GF-D8 (cell line): Measurements from ENCODE around the gene AK2.
"Not testable (repeated sequence)": the region's sequence is repeated elsewhere in the genome, so short reads cannot be mapped to it uniquely, and the experiment has no call there.

ENCODE experiments used
- DNase-seq: peaks from one replicate; lab custom pipeline; 2025; lab: John Stamatoyannopoulos, UW

Gene AK2

GRCh38 chr1:33036526-33037503 is at the start of gene AK2:
Gene AK2 (minus strand): TSS chr1:33036883. CDS start chr1:33036828, 55 bp downstream.
- DNase-seq: peak; percentile 98

DNA sequence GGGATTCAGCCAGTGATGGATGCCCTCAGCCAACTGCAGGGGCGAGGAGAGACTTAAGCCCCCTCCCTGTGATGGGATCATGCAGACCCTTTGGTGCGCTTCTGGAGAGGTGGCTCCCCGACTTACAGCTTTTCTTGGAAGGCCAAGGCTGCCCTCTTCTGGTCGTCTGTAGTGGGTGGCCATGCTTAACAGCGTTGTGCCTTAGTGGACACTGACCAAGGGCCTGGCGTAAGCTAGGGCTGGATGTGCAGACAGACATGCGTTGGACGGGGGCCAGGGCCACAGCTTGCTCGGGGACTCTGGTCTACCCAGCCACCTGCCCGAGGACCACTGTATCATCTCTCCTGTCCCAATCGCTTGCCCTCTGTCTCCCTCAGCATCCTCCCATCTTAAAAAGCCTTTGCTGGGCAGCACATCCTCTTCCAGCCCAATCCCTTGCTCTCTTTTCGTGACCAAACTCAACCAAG is 49.7 kb upstream of the AK2 start:
- no peak for DNase-seq

GRCh38 chr1:33085332-33085731 is 48.6 kb upstream of the AK2 start:
- no peak for DNase-seq

DNA sequence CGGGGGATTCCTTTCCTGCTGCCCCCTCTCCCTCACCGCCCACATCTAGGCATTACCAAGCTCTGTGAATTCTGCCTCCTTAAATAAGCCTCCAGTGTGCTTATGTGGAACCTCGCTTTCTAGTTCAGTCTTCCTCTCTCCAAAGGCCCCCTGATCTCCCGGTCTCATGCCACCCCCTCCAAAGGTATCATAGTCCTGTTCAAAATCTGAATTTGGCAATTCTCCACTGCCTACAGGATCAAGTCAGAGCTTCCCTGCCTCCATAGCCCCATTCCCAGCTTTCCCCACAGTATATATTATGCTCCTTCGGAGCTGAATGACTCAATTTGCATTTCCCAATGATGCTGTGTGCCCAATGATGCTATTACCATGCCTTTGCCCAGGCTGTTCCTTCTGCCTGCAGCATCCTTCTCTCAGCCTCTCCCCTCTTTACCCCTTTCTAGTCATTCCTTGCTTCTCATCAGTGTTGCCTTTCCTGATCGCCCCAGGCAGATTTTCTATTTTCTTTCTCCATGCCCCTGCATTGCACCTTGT is 46.0 kb upstream of the AK2 start:
- no peak for DNase-seq

GRCh38 chr1:33081554-33082305 is 45.0 kb upstream of the AK2 start:
- DNase-seq: no peak

GRCh38 chr1:33080885-33081553 is 44.3 kb upstream of the AK2 start, which contains the start of gene AZIN2:
Gene AZIN2 (plus strand): TSS chr1:33081153. CDS start chr1:33082250, 1,097 bp downstream.
- no peak for DNase-seq

- DNase-seq: no peak
These were observed 43.7 kb upstream of the AK2 start for GRCh38 chr1:33080373-33080772.

GRCh38 chr1:33078030-33078591 is 41.4 kb upstream of the AK2 start:
- DNase-seq: no peak

GRCh38 chr1:33074193-33074945 is 37.7 kb upstream of the AK2 start:
- no peak for DNase-seq

- DNase-seq: no peak
These were observed 36.0 kb upstream of the AK2 start for GRCh38 chr1:33072707-33073106.

DNA sequence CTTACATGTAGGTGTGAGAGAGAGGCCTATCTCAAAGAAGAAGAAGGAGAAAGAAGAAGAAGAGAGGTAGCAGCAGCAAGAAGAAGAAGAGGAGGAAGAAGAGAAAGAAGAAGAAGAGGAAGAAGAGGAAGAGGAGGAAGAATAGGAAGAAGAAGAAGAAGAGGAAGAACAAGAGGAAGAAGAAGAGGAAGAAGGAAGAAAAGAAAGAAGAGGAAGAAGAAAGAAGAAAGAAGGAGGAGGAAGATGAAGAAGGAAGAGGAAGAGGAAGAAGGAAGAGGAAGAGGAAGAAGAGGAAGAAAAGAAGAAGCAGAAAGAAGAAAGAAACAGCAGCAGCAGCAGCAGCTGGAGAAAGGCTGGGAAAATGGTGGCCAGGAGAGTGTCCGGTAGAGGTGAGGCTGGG is 33.9 kb upstream of the AK2 start:
- DNase-seq: no peak

- DNase-seq: not testable (repeated sequence)
These were observed 31.4 kb upstream of the AK2 start for GRCh38 chr1:33068108-33068507.

GRCh38 chr1:33066477-33066876 is 29.8 kb upstream of the AK2 start:
- not testable (repeated sequence) for DNase-seq

DNA sequence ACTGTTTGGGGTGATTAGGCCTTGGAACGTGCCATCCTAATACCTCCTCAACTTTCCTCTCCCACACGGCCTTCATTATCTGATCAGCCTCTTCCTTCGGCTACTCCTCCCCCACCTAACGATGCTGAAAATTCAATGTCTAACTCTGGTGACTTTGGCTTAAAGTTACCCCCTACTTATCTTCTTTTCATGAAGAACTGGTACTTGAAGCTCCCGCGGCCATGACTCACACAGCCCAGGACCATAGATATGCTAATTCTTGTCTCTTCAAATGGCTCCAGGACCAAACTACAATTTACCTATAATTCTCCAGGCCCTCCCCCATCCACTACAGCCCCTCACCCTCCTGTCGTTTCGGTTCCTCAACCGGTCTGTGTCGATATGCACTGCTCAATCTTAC is 28.6 kb upstream of the AK2 start:
- no peak for DNase-seq

DNA sequence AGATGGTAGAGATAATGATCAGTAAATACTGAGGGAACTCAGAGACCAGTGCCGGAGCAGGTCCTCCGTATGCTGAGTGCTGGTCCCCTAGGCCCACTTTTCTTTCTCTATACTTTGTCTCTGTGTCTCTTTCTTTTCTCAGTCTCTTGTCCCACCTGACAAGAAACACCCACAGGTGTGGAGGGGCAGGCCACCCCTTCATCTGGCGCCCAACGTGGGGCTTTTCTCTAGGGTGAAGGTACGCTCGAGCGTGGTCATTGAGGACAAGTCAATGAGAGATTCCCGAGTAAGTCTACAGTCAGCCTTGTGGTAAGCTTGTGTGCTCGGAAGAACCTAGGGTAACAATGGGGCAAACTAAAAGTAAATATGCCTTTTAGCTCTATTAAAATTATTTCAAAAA is 27.6 kb upstream of the AK2 start:
- DNase-seq: not testable (repeated sequence)

- no peak for DNase-seq
These were observed 25.2 kb upstream of the AK2 start for GRCh38 chr1:33061834-33062233.

DNA sequence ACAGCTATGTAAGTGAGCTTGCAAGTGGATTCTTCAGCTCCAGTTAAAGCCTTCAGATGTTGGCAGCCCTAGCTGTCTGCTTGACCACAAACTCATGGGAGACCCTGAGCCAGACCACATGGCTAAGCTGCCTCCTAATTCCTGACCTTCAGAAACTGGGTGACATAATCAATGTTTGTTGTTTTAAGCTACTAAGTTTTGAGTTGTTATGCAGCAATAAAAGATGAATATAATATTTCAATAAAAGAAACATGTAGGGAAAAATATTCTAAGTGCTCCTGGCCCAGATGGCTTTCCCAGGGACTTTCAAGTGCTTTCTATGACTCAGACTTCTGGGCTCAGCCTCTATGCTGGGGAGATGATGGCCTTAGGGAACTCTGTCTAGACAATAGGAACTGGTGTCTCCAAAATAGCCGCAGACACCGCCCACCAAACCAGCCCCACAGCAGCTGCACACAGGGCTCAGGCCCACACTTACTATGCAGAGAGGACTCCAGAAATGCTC is 23.9 kb upstream of the AK2 start:
- DNase-seq: no peak

GRCh38 chr1:33057095-33057494 is 20.4 kb upstream of the AK2 start:
- DNase-seq: peak; percentile 22

GRCh38 chr1:33056426-33056825 is 19.7 kb upstream of the AK2 start:
- no peak for DNase-seq

DNA sequence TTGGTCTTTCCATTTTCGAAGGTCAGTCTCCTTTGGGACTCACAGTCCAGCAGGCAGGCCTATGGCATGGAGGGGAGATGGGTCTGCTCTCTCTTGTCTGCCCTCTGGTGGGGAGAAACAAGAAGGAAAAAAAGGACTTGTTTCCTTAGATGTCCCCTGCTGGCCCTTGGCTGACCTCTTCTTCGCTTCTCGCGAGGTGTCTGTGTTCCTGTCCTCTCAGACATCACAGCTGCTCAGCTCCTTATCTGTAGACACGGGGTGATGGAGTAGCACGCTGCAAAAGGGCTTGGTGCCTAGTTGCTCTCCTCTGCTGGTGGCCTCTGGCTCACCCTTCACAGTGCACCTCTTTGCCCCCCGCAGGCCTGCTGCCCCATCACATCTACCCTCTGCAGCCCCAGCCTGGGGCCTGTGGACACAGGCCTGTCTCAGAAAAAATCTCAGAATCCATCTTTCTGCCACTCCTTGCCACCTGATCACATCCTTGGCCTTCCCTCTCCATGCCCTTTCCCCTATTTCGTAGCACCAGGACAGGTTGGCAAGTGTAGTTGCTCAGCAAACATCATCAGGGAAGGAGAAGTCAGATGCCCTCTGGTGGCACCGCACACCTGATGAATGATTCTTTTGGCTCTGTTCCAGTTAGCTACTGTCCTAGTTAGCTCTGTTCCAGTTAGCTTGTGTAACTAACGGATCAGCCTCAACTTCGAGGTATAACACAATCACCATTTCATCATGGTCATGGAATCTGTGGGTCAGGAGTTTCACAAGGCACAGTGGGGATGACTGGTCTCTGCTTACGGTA is 18.7 kb upstream of the AK2 start:
- DNase-seq: peak; percentile 56
